ENCODE measurements around the gene CALML3. TPM values are rescaled to one million over a fixed set of nuclear protein-coding genes. Genes with fewer than 3 reads are reported as not detected.

Gene CALML3
- total RNA-seq, 1 experiment from 2014 or later: not detected

GRCh38 chr10:5485290-5485689 lies 39.5 kb upstream of the CALML3 start:
- Histone ChIP-seq H3K18ac (ENCODE audit: insufficient read length, low read depth, low read length) (no peak overlapping the region), H3K4me2 (ENCODE audit: insufficient read depth, insufficient read length, low read length) (no peak overlapping the region), H4K5ac (ENCODE audit: insufficient read length, low read depth, low read length) (no peak overlapping the region), H3K14ac (ENCODE audit: insufficient read depth, low read length) (no peak overlapping the region), H2AK5ac (ENCODE audit: insufficient read length, low read length) (no peak overlapping the region), H3K23me2 (ENCODE audit: insufficient read length, low read depth, low read length, poor library complexity, severe bottlenecking) (no peaks in the 10 kb centered on the region), H3K27me3 (ENCODE audit: insufficient read depth, low read length) (no peaks in the 10 kb centered on the region), H3K4me1 (ENCODE audit: insufficient read depth, low read length) (peaks cover 1% of the 10 kb centered on the region; the same call in 1 of the 2 replicates), H2BK120ac (ENCODE audit: low read depth, low read length, poor library complexity, severe bottlenecking) (no peak overlapping the region), H2AFZ (ENCODE audit: low read length) (no peak overlapping the region), H4K8ac (replicated peaks; ENCODE audit: insufficient read length, low read depth, low read length) (no peak overlapping the region), H3K56ac (ENCODE audit: insufficient read length, low read depth, low read length) (no peak overlapping the region), H3K79me2 (ENCODE audit: insufficient read depth, low read length) (no peaks in the 10 kb centered on the region), H3K9me3 (ENCODE audit: control insufficient read depth, low read depth, low read length) (no peaks in the 10 kb centered on the region), H4K20me1 (ENCODE audit: control insufficient read depth, insufficient read depth, insufficient read length) (no peaks in the 10 kb centered on the region), H3T11ph (ENCODE audit: low read length) (no peak overlapping the region), H3K27ac (ENCODE audit: insufficient read length, low read depth, low read length) (no peak overlapping the region), H2BK15ac (ENCODE audit: low read depth, low read length) (no peak overlapping the region), H2BK12ac (ENCODE audit: insufficient read length, low read depth, low read length) (no peak overlapping the region), H3K79me1 (ENCODE audit: insufficient read depth, low read depth, low read length, poor library complexity, severe bottlenecking) (no peaks in the 10 kb centered on the region), H3K23ac (ENCODE audit: insufficient read length, low read depth, low read length) (no peak overlapping the region), H2BK20ac (ENCODE audit: low read depth, low read length, poor library complexity, severe bottlenecking) (no peak overlapping the region), H3K9ac (ENCODE audit: extremely low read depth, insufficient read length, low read length) (no peak overlapping the region), H2BK5ac (ENCODE audit: insufficient read length, low read length) (no peak overlapping the region), H3K4ac (ENCODE audit: low read depth, low read length) (no peak overlapping the region), H4K91ac (ENCODE audit: insufficient read length, low read depth, low read length) (no peak overlapping the region)
- H3K36me3 Mint-ChIP-seq (ENCODE audit: insufficient read depth in 1 of 3, low read depth in 3 of 3): no peaks in the 10 kb centered on the region; a peak in 2 of 7 replicates
- H3K27ac Mint-ChIP-seq: no peak overlapping the region
- peaks cover 23 to 42% of the 10 kb centered on the region in 2 experiments for H3K4me1 Mint-ChIP-seq
- TF ChIP-seq CTCF (conservative IDR thresholded peaks at IDR 0.05): no peak
- no peak for DNase-seq
- H3K27me3 Mint-ChIP-seq (ENCODE audit: low read depth): peaks cover 5% of the 10 kb centered on the region
- peaks cover 0 to 3% of the 10 kb centered on the region in 2 experiments; a peak in 1 of 5 replicates for H3K9me3 Mint-ChIP-seq
- no peak overlapping the region for H3K4me3 Mint-ChIP-seq
- no CpG with 5 or more reads among the region's 14 CpGs for WGBS (ENCODE audit: extremely low coverage, insufficient read length, low lambda C conversion rate)

All from H9 (cell line).